Neural crest cell (in vitro differentiated cells): ENCODE measurements around the gene ERC2. TPM values are rescaled to one million over a fixed set of nuclear protein-coding genes. Genes with fewer than 3 reads are reported as not detected.

ENCODE experiments used
- DNase-seq: peaks from one replicate; pipeline ENCODE4 v3.0.0; 2021; ENCODE audit warnings: low read depth, mixed read lengths, low spot score
- H3K27ac Mint-ChIP-seq: one replicate; pipeline ENCODE4 v1.8.0; 2021; ENCODE audit warnings: mild to moderate bottlenecking, mixed read lengths; ENCODE audit not compliant: unreplicated experiment
- H3K27me3 Mint-ChIP-seq: 2 replicates; pipeline ENCODE4 v1.8.0; 2021; ENCODE audit warnings: low read depth, mild to moderate bottlenecking, mixed read lengths
- H3K36me3 Mint-ChIP-seq: 2 replicates; pipeline ENCODE4 v1.8.0; 2021; ENCODE audit warnings: low read depth, mild to moderate bottlenecking, mixed read lengths
- H3K4me1 Mint-ChIP-seq: 2 replicates; pipeline ENCODE4 v1.8.0; 2021; ENCODE audit warnings: mixed read lengths
- H3K4me3 Mint-ChIP-seq: one replicate; pipeline ENCODE4 v1.8.0; 2021; ENCODE audit warnings: mild to moderate bottlenecking, mixed read lengths
- H3K9me3 Mint-ChIP-seq: 2 replicates; pipeline ENCODE4 v1.8.0; 2021; ENCODE audit warnings: mixed read lengths
- total RNA-seq: library from RNA; stranded (reverse); gene quantifications from 2 replicates; pipeline ENCODE4 v1.2.1, GENCODE V29; 2021
- TF ChIP-seq, protein P1 (sequence below): fragments of 200-600 bp; sonication (generic); conservative IDR thresholded peaks from 2 replicates; pipeline ENCODE4 v1.5.0; 2021; ENCODE audit warnings: antibody characterized with exemption, mild to moderate bottlenecking

ERC2 gene
- total RNA-seq, 1 donor from 2014 or later: 13.5 TPM

DNA sequence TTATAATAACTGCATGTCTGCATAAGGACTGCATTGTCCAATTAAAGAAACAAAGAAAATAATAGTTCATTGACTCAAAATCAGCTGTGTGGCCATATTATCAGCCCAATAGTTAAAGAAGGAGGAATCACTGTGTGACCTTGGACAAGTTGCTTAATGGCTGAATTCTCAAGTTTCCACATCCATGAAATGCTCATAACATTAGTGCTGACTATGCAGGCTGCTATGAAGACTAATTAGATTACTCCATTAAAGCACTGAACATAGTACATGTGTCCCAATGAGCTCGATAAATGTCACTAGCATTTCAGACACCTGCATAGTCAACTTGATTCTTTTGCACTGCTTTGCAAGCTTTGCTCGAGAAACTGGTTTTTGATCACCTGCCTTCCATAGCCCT is 870.0 kb downstream of the ERC2 start:
- Mint-ChIP-seq H3K4me1 (peaks cover 5% of the 10 kb centered on the region), H3K9me3 (peaks cover 3% of the 10 kb centered on the region), H3K4me3 (no peak overlapping the region), H3K36me3 (no peaks in the 10 kb centered on the region), H3K27me3 (no peaks in the 10 kb centered on the region), H3K27ac (no peak overlapping the region)
- TF ChIP-seq, protein P1, sequence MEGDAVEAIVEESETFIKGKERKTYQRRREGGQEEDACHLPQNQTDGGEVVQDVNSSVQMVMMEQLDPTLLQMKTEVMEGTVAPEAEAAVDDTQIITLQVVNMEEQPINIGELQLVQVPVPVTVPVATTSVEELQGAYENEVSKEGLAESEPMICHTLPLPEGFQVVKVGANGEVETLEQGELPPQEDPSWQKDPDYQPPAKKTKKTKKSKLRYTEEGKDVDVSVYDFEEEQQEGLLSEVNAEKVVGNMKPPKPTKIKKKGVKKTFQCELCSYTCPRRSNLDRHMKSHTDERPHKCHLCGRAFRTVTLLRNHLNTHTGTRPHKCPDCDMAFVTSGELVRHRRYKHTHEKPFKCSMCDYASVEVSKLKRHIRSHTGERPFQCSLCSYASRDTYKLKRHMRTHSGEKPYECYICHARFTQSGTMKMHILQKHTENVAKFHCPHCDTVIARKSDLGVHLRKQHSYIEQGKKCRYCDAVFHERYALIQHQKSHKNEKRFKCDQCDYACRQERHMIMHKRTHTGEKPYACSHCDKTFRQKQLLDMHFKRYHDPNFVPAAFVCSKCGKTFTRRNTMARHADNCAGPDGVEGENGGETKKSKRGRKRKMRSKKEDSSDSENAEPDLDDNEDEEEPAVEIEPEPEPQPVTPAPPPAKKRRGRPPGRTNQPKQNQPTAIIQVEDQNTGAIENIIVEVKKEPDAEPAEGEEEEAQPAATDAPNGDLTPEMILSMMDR: no peak
- DNase-seq: no peak

DNA sequence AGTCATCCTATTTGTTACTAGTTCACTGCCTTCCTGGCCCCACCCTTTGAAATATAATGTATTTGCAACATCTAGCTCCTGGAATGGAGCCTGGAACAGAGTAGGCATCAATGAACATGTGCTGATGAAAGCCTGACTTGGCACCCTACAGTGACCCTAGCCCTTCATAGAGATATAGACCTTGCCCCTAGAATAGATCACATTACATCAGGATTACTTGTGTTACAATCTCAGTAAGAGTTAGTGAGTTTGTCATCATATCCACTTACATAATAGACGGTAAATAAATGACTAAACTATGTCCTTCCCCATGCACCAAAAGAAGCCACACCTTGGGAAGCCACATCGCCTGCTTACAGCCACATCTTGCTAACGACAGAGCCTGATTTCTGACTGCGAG is 870.6 kb downstream of the ERC2 start:
- no peak for DNase-seq
- no peaks in the 10 kb centered on the region for H3K36me3 Mint-ChIP-seq
- H3K9me3 Mint-ChIP-seq: peaks cover 3% of the 10 kb centered on the region
- peaks cover 5% of the 10 kb centered on the region for H3K4me1 Mint-ChIP-seq
- H3K27ac Mint-ChIP-seq: no peak overlapping the region
- TF ChIP-seq, protein P1: no peak
- H3K27me3 Mint-ChIP-seq: no peaks in the 10 kb centered on the region
- no peak overlapping the region for H3K4me3 Mint-ChIP-seq

DNA sequence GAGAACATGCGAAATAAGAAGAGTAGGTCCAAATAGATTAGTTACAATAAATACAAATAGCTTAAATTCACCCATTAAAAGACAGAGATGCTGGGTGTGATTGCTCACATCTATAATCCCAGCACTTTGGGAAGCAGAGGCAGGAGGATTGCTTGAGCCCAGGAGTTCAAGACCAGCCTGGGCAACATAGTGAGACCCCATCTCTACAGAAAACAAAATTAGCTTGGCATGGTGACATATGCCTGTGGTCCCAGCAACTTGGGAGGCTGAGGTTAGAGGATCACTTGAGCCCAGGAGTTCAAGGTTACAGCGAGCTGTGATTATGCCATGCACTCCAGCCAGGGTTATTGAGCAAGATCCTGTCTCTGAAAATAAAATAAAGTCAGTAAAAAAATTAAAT is 872.1 kb downstream of the ERC2 start:
- DNase-seq: no peak
- H3K4me1 Mint-ChIP-seq: peaks cover 5% of the 10 kb centered on the region
- TF ChIP-seq, protein P1: no peak
- no peaks in the 10 kb centered on the region for H3K36me3 Mint-ChIP-seq
- H3K4me3 Mint-ChIP-seq: no peak overlapping the region
- H3K27ac Mint-ChIP-seq: no peak overlapping the region
- no peaks in the 10 kb centered on the region for H3K27me3 Mint-ChIP-seq
- peaks cover 3% of the 10 kb centered on the region for H3K9me3 Mint-ChIP-seq

DNA sequence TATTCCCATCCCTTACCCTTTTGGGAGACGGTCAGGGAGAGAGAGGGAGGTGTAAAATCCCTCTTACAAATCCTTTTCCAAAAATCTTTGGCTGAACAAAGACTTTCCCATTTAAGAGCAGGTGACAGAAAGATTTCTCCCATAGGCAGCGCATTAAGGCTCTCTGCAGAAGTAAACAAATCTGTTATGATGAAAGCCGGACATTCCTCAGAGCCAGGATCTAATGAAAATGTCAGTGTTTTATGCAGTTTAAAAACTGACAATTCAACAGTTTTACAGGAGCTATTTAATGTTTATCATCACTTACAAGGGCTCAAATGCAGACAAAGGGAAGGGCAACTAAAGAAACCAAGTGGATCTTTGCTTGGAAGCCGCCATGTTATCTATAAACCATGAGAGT is 872.8 kb downstream of the ERC2 start:
- TF ChIP-seq, protein P1: no peak
- peaks cover 3% of the 10 kb centered on the region for H3K9me3 Mint-ChIP-seq
- no peak for DNase-seq
- H3K4me1 Mint-ChIP-seq: peaks cover 5% of the 10 kb centered on the region
- no peaks in the 10 kb centered on the region for H3K36me3 Mint-ChIP-seq
- H3K4me3 Mint-ChIP-seq: no peak overlapping the region
- H3K27ac Mint-ChIP-seq: no peak overlapping the region
- H3K27me3 Mint-ChIP-seq: no peaks in the 10 kb centered on the region

DNA sequence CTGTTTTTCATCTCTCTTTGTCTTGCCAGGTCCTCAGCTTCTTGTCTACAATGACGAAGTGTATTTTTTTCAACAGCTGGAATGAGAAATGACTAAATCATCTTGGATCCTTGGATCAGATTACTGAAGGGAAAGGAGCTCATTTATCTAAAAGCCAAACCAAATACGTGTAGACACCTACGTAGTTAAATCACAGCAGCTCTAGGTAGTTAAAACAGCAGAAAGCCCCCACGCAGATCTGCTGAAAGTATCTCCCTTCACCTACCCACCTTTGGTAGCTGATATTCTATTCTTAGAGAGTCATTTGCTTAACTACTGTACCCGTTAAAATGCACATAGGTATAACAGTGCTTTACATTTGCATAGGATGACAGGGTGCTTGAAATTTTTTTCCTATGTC is 875.7 kb downstream of the ERC2 start:
- Mint-ChIP-seq H3K4me1 (no peaks in the 10 kb centered on the region), H3K27me3 (no peaks in the 10 kb centered on the region), H3K27ac (no peak overlapping the region), H3K36me3 (no peaks in the 10 kb centered on the region), H3K9me3 (peaks cover 3% of the 10 kb centered on the region), H3K4me3 (no peak overlapping the region)
- no peak for DNase-seq
- TF ChIP-seq, protein P1: no peak

DNA sequence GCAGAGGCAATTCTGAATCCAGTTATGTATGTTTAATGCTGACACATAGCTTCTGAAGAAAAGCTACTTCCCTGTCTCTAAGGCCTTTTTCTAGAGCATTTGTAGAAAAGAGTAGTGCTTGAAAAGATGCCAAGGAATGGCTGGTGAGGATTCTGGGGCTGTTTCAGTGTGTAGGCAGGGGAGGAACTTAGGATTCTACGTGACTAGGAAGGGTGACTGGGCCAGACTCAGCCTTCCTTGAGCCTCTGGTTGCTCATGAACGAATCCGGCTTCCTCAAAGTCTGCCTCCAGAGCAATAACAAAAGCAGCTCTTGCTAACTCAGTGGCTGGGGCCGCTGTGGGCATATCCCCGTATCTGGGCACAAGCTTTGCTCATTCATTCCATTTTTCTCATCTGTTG is 876.4 kb downstream of the ERC2 start:
- H3K27ac Mint-ChIP-seq: no peak overlapping the region
- no peak for DNase-seq
- peaks cover 3% of the 10 kb centered on the region for H3K9me3 Mint-ChIP-seq
- TF ChIP-seq, protein P1: no peak
- H3K4me3 Mint-ChIP-seq: no peak overlapping the region
- H3K4me1 Mint-ChIP-seq: no peaks in the 10 kb centered on the region
- H3K27me3 Mint-ChIP-seq: no peaks in the 10 kb centered on the region
- H3K36me3 Mint-ChIP-seq: no peaks in the 10 kb centered on the region
